Measurements from ENCODE around the gene INO80D.
A peak's percentile ranks its signal among the peaks of the same experiment; 100 is the strongest.
"Not testable (repeated sequence)": the region's sequence is repeated elsewhere in the genome, so short reads cannot be mapped to it uniquely, and the experiment has no call there.

The INO80D gene

DNA sequence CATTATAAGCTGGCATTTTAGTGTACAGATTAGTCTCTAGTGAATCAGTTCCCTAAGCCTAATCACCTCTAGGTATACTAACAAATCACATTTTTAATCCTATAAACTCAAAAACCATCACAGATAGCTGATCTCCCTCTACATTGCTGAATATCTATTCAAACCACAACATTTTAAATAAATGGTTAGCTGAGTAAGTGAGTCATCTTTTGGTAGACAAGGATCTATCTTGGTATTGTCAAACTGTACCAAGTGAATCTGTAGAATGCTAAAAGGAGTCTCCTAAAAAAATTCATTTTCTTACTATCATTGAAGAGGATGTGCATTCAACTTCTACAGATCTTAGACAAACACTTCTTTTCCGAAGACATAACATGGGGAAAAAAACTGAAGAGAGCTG lies 40.7 kb downstream of the INO80D start:
- DNase-seq (ENCODE audit: low spot score) = no peak
- TF ChIP-seq CTCF (IDR thresholded peaks at IDR 0.05; ENCODE audit: extremely low read depth, missing control alignments) = no peak

DNA sequence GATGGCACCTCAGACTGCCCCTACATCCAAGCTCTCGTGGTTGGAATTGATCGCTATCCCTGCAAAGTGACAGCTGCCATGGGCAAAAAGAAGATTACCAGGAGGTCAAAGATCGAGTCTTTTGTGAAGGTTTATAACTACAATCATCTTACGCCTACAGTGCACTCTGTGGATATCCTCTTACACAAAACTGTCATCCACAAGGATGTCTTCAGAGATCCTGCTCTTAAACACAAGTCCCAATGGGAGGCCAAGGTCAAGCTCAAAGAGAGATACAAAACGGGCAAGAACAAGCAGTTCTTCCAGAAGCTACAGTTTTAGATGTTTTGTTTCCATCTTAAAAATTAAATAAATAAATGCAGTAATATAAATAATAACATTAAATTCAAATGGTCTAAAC lies 45.4 kb downstream of the INO80D start:
- DNase-seq (ENCODE audit: low spot score) = no peak
- TF ChIP-seq CTCF (IDR thresholded peaks at IDR 0.05; ENCODE audit: extremely low read depth, missing control alignments) = no peak

DNA sequence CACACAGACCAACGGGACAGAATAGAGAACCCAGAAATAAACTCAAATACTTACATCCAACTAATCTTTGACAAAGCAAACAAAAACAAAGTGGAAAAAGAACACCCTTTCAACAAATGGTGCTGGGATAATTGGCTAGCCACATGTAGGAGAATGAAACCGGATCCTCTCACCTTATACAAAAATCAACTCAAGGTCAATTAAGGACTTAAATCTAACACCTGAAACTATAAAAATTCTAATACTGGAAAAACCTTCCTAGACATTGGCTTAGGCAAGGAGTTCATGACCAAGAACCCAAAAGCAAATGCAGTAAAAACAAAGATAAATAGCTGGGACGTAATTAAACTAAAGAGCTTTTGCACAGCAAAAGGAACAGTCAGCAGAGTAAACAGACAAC lies 50.6 kb downstream of the INO80D start:
- DNase-seq (ENCODE audit: low spot score) = not testable (repeated sequence)

GRCh38 chr2:206033452-206033851 lies 52.5 kb downstream of the INO80D start:
- not testable (repeated sequence) for DNase-seq (ENCODE audit: low spot score)

DNA sequence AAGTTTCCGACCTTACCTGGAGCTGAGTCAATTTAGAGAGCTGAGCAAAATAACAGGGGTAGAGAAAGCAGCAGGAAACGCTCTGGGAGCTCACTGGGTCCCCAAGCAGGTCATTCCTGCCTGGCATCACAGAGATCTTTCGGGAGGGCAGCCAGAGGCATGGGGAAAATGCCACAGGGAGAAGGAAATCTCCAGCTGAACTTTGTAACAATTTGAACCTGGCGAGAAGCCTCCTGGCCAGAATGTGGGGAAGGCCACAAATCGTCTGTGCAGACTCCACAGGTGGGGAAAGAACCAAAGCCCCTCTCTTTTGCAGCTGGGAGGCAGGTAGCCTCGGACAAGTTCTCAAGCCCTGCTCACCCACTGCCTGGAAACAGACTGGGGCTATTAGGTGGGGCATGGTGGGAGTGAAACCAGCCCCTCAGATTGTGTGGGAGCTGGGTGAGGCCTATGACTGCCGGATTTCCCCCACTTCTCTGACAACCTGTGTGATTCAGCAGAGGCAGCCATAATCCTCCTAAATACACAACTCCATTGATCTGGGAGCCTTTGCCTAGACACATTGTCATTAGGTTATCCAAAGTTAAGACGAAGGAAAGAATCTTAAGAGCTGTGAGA lies 53.9 kb downstream of the INO80D start:
- DNase-seq (ENCODE audit: low spot score) = no peak
- no peak for TF ChIP-seq CTCF (IDR thresholded peaks at IDR 0.05; ENCODE audit: extremely low read depth, missing control alignments)

- no peak for TF ChIP-seq CTCF (IDR thresholded peaks at IDR 0.05; ENCODE audit: extremely low read depth, missing control alignments)
- DNase-seq (ENCODE audit: low spot score) = peak; percentile 13
These were observed 54.7 kb downstream of the INO80D start for GRCh38 chr2:206031162-206031784.

DNA sequence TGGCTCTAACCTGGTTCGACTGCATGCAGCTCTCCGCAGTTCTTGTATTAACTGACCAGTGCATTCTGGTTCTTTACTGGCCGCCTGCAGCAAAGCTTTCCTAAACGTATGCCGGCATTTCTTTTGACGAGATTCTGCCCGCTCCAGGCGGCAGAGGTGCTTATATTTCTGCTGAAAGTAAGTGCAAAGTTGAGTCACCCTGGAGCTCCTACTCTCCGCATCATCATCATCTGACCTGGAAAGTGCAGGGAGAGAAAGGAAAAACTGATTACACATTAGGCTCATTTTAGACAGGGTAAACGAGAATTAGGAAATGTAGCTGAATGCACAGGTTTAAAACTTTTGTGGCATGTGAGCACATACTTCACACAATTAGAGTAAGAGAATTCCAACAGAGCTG lies 57.9 kb downstream of the INO80D start:
- no peak for DNase-seq (ENCODE audit: low spot score)
- no peak for TF ChIP-seq CTCF (IDR thresholded peaks at IDR 0.05; ENCODE audit: extremely low read depth, missing control alignments)

DNA sequence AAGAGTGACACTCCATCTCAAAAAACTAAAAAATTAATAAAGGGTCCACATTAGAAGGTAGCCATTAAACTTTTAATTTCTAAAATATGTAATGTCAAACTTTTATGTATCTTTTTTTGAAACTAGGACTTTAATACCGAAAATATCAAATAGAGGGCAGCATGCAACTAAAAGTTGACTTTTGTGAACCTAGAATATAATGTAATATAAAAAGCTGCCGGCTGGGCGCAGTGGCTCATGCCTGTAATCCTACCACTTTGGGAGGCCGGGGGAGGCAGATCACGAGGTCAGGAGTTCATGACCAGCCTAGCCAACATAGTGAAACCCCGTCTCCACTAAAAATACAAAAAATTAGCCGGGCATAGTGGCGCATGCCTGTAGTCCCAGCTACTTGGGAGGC lies 62.8 kb downstream of the INO80D start:
- DNase-seq (ENCODE audit: low spot score) = no peak

More for the DNA sequence above, 62.8 kb downstream of the INO80D start:
- no peak for TF ChIP-seq CTCF (IDR thresholded peaks at IDR 0.05; ENCODE audit: extremely low read depth, missing control alignments)

Measured in GM20000 (cell line).